K562 (cell line): ENCODE measurements around the gene DAP. TPM values are rescaled to one million over a fixed set of nuclear protein-coding genes. Genes with fewer than 3 reads are reported as not detected.

Source experiments
- ARID3A ChIP-seq: IDR thresholded peaks from 2 replicates; pipeline ENCODE4 v1.6.1; 2012; ENCODE audit warnings: low read depth, low read length, improper control_type of control experiment, borderline replicate concordance
- ARNT ChIP-seq, 2 experiments: fragments of 450-650 bp; IDR thresholded peaks; 2 replicates each; pipeline ENCODE4 v1.6.1; 2016; ENCODE audit warnings: mild to moderate bottlenecking in 1 of 2
- CXXC5 ChIP-seq: fragments of 250-450 bp; sonication (Bioruptor Pico); IDR thresholded peaks from 2 replicates; pipeline ENCODE4 v1.8.0; 2022; ENCODE audit warnings: inconsistent platforms, mild to moderate bottlenecking, moderate library complexity
- DMBX1 ChIP-seq: fragments of 250-450 bp; sonication (Bioruptor Pico); IDR thresholded peaks from 2 replicates; pipeline ENCODE4 v1.8.0; 2022; ENCODE audit warnings: inconsistent platforms, mild to moderate bottlenecking, moderate library complexity, borderline replicate concordance
- ERF ChIP-seq: fragments of 450-650 bp; formaldehyde crosslinking; IDR thresholded peaks from 2 replicates; pipeline ENCODE4 v1.4.0; 2020; ENCODE audit warnings: mild to moderate bottlenecking, mixed read lengths
- GTF2E2 ChIP-seq: fragments of 200-800 bp; sonication (Bioruptor generic); IDR thresholded peaks from 2 replicates; pipeline ENCODE4 v1.6.1; 2016; ENCODE audit warnings: missing genetic modification characterization, missing compliant biosample characterization
- HDAC8 ChIP-seq: fragments of 450-650 bp; IDR thresholded peaks from 2 replicates; pipeline ENCODE4 v1.6.1; 2016; ENCODE audit warnings: mild to moderate bottlenecking, missing genetic modification characterization, moderate library complexity, missing compliant biosample characterization
- KDM1A ChIP-seq, 2 experiments: fragments of 450-650 bp; IDR thresholded peaks; 2 replicates each; pipeline ENCODE4 v1.6.1; 2016; ENCODE audit warnings: mild to moderate bottlenecking in 2 of 2
- MEF2D ChIP-seq: conservative IDR thresholded peaks from 2 replicates; pipeline ENCODE4 v1.6.1; 2016; ENCODE audit warnings: low read depth, missing genetic modification characterization, missing compliant biosample characterization
- MNT ChIP-seq, 2 experiments: fragments of 450-650 bp; conservative IDR thresholded peaks; 2 replicates each; pipeline ENCODE4 v1.6.1; 2017; ENCODE audit warnings: mild to moderate bottlenecking in 2 of 2, moderate library complexity in 2 of 2
- NFE2 ChIP-seq: IDR thresholded peaks from 2 replicates; pipeline ENCODE4 v1.6.1; 2014; ENCODE audit warnings: antibody characterized with exemption, low read depth
- PML ChIP-seq: IDR thresholded peaks from 2 replicates; pipeline ENCODE4 v1.6.1; 2012; ENCODE audit warnings: low read length, inconsistent platforms
- RAD21 ChIP-seq, 2 experiments: fragments of 250-450 bp in 1 of 2; fragments of 450-650 bp in 1 of 2; sonication (Bioruptor Pico) in 1 of 2; formaldehyde crosslinking in 1 of 2; IDR thresholded peaks in 1 of 2; conservative IDR thresholded peaks in 1 of 2; 2 replicates each; pipeline versions ENCODE4 v1.4.0 to v1.8.0; 2020 to 2022; ENCODE audit warnings: mild to moderate bottlenecking in 2 of 2, moderate library complexity in 1 of 2
- RBM17 ChIP-seq: fragments of 200-400 bp; formaldehyde crosslinking; IDR thresholded peaks from 2 replicates; pipeline ENCODE4 v1.6.1; 2017; ENCODE audit warnings: low read depth, mild to moderate bottlenecking, low read length, borderline replicate concordance
- RCOR1 ChIP-seq, 2 experiments: IDR thresholded peaks; 2 replicates each; pipeline ENCODE4 v1.6.1; 2012; ENCODE audit warnings: low read depth in 2 of 2, low read length in 2 of 2, borderline replicate concordance in 1 of 2, improper control_type of control experiment in 1 of 2
- SIN3B ChIP-seq: fragments of 450-650 bp; IDR thresholded peaks from 2 replicates; pipeline ENCODE4 v1.6.1; 2017; ENCODE audit warnings: low read depth, mild to moderate bottlenecking, moderate library complexity
- SMAD1 ChIP-seq: fragments of 150-350 bp; IDR thresholded peaks from 2 replicates; pipeline ENCODE4 v1.6.1; 2014; ENCODE audit warnings: low read length, low read depth; ENCODE audit not compliant: partially characterized antibody
- TRIM24 ChIP-seq, 2 experiments: fragments of 450-650 bp; IDR thresholded peaks; 2 replicates each; pipeline ENCODE4 v1.6.1; 2016
- ZKSCAN3 ChIP-seq: fragments of 250-450 bp; sonication (Bioruptor Pico); IDR thresholded peaks from 2 replicates; pipeline ENCODE4 v1.4.0; 2020
- ZNF24 ChIP-seq: fragments of 450-650 bp; IDR thresholded peaks from 2 replicates; pipeline ENCODE4 v1.6.1; 2016
- ZNF511 ChIP-seq: sonication (generic); formaldehyde crosslinking; IDR thresholded peaks from 2 replicates; pipeline ENCODE4 v1.8.0; 2022; ENCODE audit warnings: mild to moderate bottlenecking, missing genetic modification reagents
- ZNF589 ChIP-seq: fragments of 200-800 bp; sonication (Bioruptor generic); IDR thresholded peaks from 2 replicates; pipeline ENCODE4 v1.6.1; 2016; ENCODE audit warnings: low read depth, missing genetic modification characterization, missing compliant biosample characterization
- ZSCAN29 ChIP-seq: fragments of 450-650 bp; IDR thresholded peaks from 2 replicates; pipeline ENCODE4 v1.6.1; 2017
- polyA plus RNA-seq, 8 experiments: library from polyadenylated mRNA; depleted of rRNA in 4 of 8; stranded (reverse) in 5 of 8; unstranded in 3 of 8; fragments of >200 nt; fragmentation: Nextera tagmentation in 2 of 8; fragmentation: Illumina TruSeq in 1 of 8; extraction: Ambion mirVana in 2 of 8; extraction: Trizol in 1 of 8; gene quantifications; 2 replicates each; pipeline versions ENCODE4 v1.2.1 to v1.2.3, GENCODE V29; 2011 to 2014; ENCODE audit warnings: inconsistent platforms in 1 of 8, missing spikeins in 1 of 8
- total RNA-seq, 7 experiments: library from RNA; depleted of rRNA in 6 of 7; stranded (reverse); fragments of >200 nt in 6 of 7; fragmentation: Illumina TruSeq in 2 of 7; extraction: Trizol in 2 of 7; gene quantifications; 2 replicates each; pipeline versions ENCODE4 v1.2.1 to v1.2.3, GENCODE V29; 2011 to 2021; ENCODE audit warnings: low replicate concordance in 1 of 7
- TF ChIP-seq, protein P1 (sequence below): fragments of 450-650 bp; IDR thresholded peaks from 2 replicates; pipeline ENCODE4 v1.6.1; 2016; ENCODE audit warnings: missing biosample characterization, missing genetic modification characterization

DAP gene
- total and polyA plus RNA-seq, 9 of the 15 experiments (the other 6 are each of a cell fraction or from before 2014, with no cell fraction given), result 14.1 to 151 (median 34.5) TPM

DNA sequence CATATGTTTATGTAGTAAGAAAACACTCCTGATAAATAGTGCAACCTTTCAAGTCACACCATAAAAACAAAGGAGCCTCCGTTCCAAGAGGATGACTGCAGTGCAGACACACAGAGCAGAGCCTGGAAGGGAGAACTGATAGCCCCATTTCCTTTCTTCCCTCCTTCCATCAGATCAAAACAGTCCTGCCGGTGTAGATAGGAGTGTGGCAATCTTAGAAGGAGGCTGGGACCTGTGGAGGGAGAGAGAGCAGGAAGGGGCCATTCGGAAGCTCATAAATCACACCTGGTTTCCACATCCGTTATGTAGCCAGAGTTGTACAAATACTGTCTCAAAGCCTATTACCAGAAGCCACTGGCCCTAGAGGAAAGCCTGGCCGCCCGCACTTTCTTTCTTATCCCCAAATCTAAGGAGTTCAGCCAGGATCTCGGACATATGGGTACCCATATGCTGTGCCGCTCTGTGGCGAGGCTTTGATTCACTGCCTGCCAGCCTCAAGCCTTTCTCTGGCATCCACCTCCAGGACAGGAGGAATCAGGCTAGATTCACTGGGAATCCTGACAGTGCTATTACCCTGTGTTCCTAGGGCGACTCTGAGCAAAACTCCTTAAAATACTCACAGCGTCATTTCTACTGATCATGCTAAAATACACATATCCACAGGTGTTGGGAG, 26.9 kb downstream of the DAP start (continued):
- TF ChIP-seq SIN3B (no peak), SMAD1 (peak; percentile 83), KDM1A (IDR thresholded peaks at IDR 0.05) (peak; percentile 93 to 94), RCOR1 (IDR thresholded peaks at IDR 0.05; ENCODE audit: borderline replicate concordance in 1 of 2, low read depth in 2 of 2, low read length in 2 of 2) (peak; percentile 49 to 98; a peak in 3 of 4 replicates), RBM17 (no peak), ZKSCAN3 (CRISPR knock-in tag) (no peak), ERF (CRISPR knock-in tag) (no peak), TRIM24 (IDR thresholded peaks at IDR 0.05) (peak; percentile 94), ZNF511 (CRISPR knock-in tag) (peak; percentile 60; the same call in 1 of the 2 replicates), ARNT (IDR thresholded peaks at IDR 0.05) (peak; percentile 18 to 76; a peak in 1 of 4 replicates), CXXC5 (CRISPR knock-in tag) (peak; percentile 41), HDAC8 (tag) (peak; percentile 68; the same call in 1 of the 2 replicates), ZNF589 (CRISPR knock-in tag) (peak; percentile 63), NFE2 (peak; percentile 47; the same call in 1 of the 2 replicates), PML (peak; percentile 91), MEF2D (tag) (peak; percentile 42; the same call in 1 of the 2 replicates), ZNF24 (peak; percentile 76), MNT (conservative IDR thresholded peaks at IDR 0.05) (peak in 1 of 2 experiments; percentile 11; a peak in 2 of 4 replicates), ARID3A (peak; percentile 87; the same call in 1 of the 2 replicates), ZSCAN29 (0 out of 2 replicates have a peak, but pooled peaks have one; percentile 17), GTF2E2 (tag) (peak; percentile 84), DMBX1 (CRISPR knock-in tag) (peak; percentile 71), RAD21 (CRISPR knock-in tag; conservative IDR thresholded peaks at IDR 0.05 in 1 of 2, IDR thresholded peaks at IDR 0.05 in 1 of 2) (peak in 1 of 2 experiments; percentile 38; a peak in 2 of 4 replicates)
- TF ChIP-seq, protein P1, sequence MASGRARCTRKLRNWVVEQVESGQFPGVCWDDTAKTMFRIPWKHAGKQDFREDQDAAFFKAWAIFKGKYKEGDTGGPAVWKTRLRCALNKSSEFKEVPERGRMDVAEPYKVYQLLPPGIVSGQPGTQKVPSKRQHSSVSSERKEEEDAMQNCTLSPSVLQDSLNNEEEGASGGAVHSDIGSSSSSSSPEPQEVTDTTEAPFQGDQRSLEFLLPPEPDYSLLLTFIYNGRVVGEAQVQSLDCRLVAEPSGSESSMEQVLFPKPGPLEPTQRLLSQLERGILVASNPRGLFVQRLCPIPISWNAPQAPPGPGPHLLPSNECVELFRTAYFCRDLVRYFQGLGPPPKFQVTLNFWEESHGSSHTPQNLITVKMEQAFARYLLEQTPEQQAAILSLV, result peak; percentile 68; the same call in 1 of the 2 replicates
